ENCODE results near the gene SLC8B1.

DNA sequence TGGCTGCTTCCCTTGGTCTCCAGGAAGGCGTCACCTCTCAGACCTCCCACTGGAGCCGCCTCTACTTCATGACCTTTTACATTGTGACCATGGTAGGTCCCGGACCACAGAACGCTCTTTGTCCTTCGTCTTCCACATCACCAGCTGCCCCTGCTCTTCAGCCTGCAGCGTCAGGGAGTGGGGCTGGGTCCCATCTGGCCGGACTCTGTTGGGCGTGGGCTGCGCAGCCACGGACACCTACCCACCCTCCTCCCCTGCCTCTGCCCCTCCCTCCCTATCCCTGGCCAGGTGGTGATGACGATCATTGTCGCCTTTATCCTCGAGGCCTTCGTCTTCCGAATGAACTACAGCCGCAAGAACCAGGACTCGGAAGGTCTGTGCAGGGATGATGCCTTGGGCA is 43.3 kb downstream of the SLC8B1 start:
- TF ChIP-seq EZH2 (IDR thresholded peaks at IDR 0.05; ENCODE audit: low read depth) = no peak
- TF ChIP-seq, protein P1, sequence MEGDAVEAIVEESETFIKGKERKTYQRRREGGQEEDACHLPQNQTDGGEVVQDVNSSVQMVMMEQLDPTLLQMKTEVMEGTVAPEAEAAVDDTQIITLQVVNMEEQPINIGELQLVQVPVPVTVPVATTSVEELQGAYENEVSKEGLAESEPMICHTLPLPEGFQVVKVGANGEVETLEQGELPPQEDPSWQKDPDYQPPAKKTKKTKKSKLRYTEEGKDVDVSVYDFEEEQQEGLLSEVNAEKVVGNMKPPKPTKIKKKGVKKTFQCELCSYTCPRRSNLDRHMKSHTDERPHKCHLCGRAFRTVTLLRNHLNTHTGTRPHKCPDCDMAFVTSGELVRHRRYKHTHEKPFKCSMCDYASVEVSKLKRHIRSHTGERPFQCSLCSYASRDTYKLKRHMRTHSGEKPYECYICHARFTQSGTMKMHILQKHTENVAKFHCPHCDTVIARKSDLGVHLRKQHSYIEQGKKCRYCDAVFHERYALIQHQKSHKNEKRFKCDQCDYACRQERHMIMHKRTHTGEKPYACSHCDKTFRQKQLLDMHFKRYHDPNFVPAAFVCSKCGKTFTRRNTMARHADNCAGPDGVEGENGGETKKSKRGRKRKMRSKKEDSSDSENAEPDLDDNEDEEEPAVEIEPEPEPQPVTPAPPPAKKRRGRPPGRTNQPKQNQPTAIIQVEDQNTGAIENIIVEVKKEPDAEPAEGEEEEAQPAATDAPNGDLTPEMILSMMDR (conservative IDR thresholded peaks at IDR 0.05) = no peak
